NCI-H2081 (cell line): ENCODE data around the gene MAGI2.
"Not testable (repeated sequence)": the region's sequence is repeated elsewhere in the genome, so short reads cannot be mapped to it uniquely, and the experiment has no call there.

ENCODE experiments used
- DNase-seq, 2 experiments: peaks; one replicate each; lab custom pipeline; 2025; lab: John Stamatoyannopoulos, UW

MAGI2 gene

GRCh38 chr7:78296644-78297371, 1156.7 kb downstream of the MAGI2 start:
- peak; percentile 67 to 80 for DNase-seq

GRCh38 chr7:78296046-78296597, 1157.3 kb downstream of the MAGI2 start:
- no peak for DNase-seq

DNA sequence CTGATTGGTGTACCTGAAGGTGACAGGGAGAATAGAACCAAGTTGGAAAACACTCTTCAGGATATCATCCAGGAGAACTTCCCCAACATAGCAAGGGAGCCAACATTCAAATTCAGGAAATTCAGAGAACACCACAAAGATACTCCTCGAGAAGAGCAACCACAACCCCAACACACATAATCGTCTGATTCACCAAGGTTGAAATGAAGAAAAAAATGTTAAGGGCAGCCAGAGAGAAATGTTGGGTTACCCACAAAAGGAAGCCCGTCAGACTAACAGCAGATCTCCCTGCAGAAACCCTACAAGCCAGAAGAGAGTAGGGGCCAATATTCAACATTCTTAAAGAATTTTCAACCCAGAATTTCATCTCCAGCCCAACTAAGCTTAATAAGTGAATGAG, 1164.0 kb downstream of the MAGI2 start:
- DNase-seq, result not testable (repeated sequence)

GRCh38 chr7:78284945-78285344, 1168.5 kb downstream of the MAGI2 start:
- DNase-seq, result no peak

DNA sequence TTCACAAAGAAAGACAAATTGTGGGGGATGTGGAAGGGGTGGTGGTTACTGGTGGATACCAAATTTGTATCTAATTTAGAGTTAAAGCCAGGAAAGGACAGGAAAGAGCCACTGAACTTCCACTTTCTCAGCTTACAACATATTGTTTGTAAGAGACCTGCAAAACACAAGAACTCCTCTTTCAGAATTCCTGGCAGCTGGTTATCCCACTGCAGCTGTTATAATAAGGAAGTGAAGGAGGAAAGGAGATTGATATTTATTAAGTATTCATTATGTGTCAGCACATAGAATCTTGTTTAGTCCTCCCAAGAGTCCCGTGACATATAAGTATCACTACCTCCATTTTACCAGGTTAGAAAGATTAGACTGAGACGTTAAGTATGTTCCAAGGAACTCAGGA, 1173.2 kb downstream of the MAGI2 start:
- DNase-seq, result no peak

- DNase-seq, result no peak
Observed at GRCh38 chr7:78279457-78279856, 1174.0 kb downstream of the MAGI2 start.

GRCh38 chr7:78279032-78279431, 1174.4 kb downstream of the MAGI2 start:
- DNase-seq, result no peak

DNA sequence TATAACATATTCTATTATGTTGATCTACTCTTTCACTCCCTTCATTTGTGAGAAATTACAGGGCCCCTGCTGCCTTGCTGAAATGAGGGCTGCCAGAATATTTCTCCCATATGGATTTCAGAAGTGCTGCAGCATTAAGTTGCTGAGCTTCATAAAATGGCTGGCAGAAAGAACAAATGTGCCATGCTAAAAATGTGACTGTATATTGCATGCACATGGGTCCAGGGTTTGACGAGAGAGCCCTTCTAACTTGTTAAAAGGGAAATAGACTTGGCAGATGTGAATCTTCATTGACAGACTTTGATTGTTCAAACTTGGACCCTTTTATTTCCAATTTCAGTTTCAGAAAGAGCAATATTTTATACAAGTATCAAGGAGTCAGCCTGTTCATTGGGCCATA, 1186.3 kb downstream of the MAGI2 start:
- DNase-seq, result no peak

DNA sequence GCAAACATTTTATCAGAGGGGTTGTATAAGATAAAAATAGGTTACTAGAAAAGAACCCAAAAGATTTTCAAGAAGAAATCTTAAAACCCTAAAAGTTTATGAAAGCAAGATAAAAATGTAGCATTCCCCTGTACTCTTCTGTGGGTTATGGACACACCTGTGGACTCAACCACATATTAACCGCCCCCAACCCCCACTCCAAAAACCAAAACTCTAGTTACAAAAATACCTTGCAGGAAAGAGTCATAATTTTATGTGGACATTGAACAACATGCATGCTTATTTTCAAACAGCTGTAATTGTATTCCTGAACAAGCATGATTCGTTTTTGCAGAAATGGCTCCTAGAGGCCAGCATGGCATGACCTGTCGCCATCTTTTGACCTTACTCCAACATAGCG, 1188.0 kb downstream of the MAGI2 start:
- no peak for DNase-seq

- DNase-seq, result no peak
Observed at GRCh38 chr7:78265071-78265470, 1188.4 kb downstream of the MAGI2 start.

- no peak for DNase-seq
Observed at GRCh38 chr7:78264105-78264504, 1189.4 kb downstream of the MAGI2 start.

- no peak for DNase-seq
Observed at GRCh38 chr7:78261739-78262138, 1191.7 kb downstream of the MAGI2 start.

DNA sequence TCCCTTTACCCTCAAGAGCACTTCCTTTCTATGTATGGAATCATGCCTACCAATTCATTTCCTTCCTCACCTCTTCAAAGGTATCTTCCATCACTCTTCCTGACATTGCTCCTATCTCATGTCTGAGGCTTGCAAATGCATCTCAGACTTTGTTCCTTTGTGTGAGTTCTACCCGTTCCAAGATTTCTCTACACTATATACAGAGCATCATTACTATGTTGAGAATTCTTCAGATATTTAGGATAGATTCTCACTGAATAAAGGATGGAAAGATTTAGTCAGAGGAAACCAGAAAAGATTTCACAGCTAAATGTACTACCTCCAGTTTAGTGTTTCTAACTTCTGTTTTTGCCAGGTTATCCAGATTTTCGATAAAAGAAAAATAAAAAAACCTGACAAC, 1192.2 kb downstream of the MAGI2 start:
- no peak for DNase-seq

- no peak for DNase-seq
Observed at GRCh38 chr7:78260826-78261225, 1192.6 kb downstream of the MAGI2 start.

- no peak for DNase-seq
Observed at GRCh38 chr7:78254726-78255055, 1198.8 kb downstream of the MAGI2 start.

DNA sequence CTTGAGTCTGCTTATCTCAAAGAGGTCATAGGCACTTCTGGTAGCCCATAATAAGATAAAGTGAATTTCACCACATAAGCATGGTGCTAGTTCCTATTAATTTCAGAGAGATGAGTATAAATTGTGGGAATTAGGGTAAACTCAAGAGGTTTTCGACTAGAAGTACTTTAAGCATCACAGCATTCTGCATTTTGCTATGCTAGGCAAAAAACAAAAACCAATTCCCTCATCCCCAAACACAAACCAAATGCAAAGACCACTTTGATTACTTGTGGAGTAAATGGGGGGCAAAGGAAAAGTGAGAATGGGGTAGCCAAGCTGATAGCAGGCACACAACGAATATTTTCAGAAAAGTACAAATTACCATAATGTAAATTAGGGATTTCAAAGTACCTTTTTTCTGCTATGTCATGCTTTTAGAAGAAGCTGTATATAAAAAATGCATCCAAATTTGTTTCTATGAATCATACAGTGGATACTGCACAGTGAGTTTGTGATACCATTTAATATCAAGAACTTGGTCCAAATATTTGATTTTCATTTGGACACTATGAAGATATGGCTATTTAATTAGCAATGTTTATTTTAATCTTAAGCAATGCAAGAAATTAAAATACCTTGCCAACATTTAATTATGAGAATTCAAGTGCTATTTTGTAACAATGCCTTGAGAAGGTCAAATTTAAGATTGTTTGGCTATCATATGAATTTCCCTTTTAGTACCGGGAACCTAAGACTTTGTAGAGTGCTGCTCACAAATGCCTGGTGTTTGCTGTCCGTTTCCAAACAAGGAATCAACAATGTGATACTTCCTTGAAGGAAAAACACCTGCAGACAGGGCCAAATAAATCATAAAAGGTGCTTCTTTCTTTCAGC, 1199.4 kb downstream of the MAGI2 start:
- DNase-seq, result no peak

DNA sequence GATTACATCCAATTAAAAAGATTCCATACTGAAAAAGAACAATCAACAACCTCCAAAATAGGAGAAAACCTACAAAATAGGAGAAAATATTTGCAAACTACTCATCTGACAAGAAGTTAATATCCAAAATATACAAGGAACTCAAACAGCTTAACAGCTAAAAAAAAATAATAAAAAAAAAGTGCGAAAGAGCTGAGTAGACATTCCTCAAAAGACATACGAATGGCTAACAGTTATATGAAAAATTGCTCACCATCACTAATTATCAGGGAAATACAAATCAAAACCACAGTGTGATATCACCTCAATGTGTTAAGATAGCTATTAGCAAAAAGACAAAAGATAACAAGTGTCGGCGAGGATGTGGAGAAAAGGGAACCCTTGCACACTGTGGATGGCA, 1204.6 kb downstream of the MAGI2 start:
- no peak for DNase-seq

GRCh38 chr7:78247910-78248689, 1205.4 kb downstream of the MAGI2 start:
- no peak for DNase-seq

GRCh38 chr7:78240179-78240578, 1213.3 kb downstream of the MAGI2 start:
- not testable (repeated sequence) for DNase-seq

DNA sequence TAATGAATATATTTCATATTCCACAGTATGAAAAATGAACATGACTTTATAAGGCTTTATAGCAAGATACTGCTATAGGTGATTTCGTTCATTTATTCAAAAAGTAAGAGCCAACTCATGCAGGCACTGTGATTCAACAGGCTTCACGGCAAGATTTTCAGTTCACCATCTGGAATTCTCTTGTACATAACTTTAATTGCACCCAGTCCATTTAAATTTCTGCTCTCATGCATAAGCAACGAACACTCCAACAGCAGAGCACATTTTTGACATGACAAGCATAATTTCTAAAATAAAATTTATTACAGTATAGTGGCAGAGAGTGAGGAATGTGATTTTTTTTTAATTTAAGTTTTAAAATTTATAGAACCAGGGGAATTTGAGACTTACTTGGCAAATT, 1218.8 kb downstream of the MAGI2 start:
- DNase-seq, result no peak

DNA sequence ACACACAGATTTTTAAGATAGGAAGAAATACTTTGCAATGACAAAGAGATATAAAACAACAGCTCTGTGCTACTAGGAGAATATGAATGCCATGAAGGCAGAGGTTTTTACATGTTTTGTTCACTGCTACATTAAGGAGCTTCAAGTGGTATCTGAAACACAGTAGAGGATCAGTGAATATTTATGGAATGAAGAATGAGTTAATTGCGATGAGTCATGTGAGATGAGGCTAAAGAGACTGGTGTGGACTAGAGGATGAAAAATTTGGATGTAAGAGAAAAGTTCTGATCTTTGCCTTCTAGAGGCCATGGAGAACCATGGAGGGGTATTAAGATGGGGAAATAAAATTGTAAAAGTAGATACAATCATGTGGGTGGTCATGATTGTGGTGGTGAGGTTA, 1220.7 kb downstream of the MAGI2 start:
- no peak for DNase-seq

GRCh38 chr7:78226059-78226719, 1227.3 kb downstream of the MAGI2 start:
- DNase-seq, result peak; percentile 84 to 93
